ENCODE measurements around the gene CFAP210.
"Not testable (repeated sequence)": the region's sequence is repeated elsewhere in the genome, so short reads cannot be mapped to it uniquely, and the experiment has no call there.

CFAP210 gene

GRCh38 chr2:169613876-169614275 lies 80.3 kb downstream of the CFAP210 start:
- DNase-seq = no peak

- DNase-seq = no peak
Measured at GRCh38 chr2:169609264-169609663, 84.9 kb downstream of the CFAP210 start.

- no peak for DNase-seq
Measured at GRCh38 chr2:169599568-169599967, 94.6 kb downstream of the CFAP210 start.

GRCh38 chr2:169598982-169599381 lies 95.2 kb downstream of the CFAP210 start:
- DNase-seq = no peak

- DNase-seq = not testable (repeated sequence)
Measured at GRCh38 chr2:169596546-169596945, 97.7 kb downstream of the CFAP210 start.

All from SIG-M5 (cell line).